Endothelial cell of hepatic sinusoid (primary cell): ENCODE results near the gene POTEC.
"Not testable (repeated sequence)": the region's sequence is repeated elsewhere in the genome, so short reads cannot be mapped to it uniquely, and the experiment has no call there.

ENCODE experiments used
- in situ Hi-C: cut with HindIII; loops from 2 replicates; pipeline ENCODE4 v1.10.0; 2017; ENCODE audit warnings: low sequenced_read_pairs

Gene POTEC

DNA sequence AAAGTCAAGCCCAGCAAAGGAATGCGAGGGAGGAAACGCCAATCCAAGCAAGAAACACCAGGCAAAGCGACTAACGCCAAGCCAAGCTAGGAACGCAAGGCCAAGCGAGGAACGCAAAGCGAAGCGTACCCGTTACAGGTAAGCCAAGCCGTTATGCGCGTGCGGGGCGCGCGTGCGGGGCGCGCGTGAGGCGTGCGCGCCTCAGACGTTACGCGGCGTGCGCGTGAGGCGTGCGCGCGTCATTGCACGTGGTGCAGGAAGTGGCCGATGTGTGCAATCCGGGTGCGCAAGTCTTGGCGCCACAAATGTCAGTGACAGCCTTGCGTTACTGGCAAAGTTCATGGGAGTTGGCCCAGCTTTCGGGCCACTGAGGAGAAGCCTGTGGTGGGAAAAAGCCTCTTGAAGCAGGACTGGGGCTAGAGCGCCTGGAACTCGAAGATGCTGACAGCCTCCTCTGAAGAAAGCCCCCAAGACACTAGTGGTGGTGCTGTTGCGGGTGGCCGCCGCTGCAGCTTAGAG lies at the start of gene POTEC:
Gene POTEC (minus strand): TSS at position 155 of the 519 bp plus-strand sequence. CDS start 454 bp downstream, outside the sequence.
- in situ Hi-C loops: not testable (repeated sequence)

DNA sequence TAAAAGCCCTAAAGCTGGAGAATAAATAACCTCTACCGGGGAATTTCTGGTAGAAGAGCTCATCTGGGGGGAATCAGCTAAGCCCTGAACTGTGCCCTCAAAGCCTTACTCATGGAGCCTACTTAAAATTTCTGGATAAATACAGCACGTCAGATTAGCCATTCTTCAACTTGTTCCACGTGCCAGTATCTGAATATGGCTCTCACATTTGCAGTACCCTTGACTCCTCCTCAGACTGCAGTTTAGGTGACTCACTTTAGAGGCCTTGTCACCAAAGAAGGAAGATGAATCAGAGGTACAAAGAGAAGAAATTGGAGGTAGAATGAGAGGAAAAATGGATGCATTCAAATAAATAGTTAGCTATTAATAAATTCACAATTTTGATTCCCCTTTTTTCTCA lies 34.6 kb upstream of the POTEC start:
- in situ Hi-C loops: no loop called here

DNA sequence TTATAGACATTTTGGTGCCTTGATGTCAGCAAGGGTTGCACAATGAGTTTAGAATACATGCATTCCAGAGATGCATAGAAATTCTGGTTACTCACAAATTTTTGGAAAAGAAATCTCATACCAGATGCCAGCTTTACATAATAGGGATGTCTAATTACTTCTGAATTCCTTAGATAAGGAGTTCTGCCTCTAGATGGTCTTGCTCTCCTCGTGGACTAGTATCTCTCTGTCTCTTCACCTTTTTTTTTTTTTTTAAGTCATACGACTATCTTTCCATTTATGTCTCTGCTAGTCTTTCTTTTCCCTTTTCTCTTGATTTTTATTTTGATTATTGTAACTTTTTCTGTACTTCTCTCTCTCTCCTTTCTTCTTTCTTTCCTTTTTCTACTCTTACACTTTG lies 16.1 kb upstream of the POTEC start:
- in situ Hi-C loops: not testable (repeated sequence)

DNA sequence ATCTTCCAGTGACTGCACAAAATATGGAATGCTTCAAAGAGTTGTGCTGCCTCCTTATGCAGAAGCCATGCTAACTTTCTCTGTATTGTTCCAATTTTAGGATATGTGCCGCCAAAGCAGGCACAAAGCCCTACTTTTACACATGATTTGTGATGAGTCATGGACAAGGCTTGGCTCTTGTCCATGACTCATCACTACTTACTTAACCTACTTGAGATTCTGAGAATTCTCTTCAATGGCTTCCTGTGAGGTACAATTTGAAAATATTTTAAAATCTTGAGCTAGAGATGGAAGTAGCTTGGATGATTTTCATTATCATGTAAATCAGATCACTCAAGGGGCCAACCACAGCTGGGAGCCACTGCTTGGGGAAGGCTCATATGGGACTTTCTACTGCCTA lies 11.7 kb downstream of the POTEC start:
- in situ Hi-C loops: not testable (repeated sequence)

DNA sequence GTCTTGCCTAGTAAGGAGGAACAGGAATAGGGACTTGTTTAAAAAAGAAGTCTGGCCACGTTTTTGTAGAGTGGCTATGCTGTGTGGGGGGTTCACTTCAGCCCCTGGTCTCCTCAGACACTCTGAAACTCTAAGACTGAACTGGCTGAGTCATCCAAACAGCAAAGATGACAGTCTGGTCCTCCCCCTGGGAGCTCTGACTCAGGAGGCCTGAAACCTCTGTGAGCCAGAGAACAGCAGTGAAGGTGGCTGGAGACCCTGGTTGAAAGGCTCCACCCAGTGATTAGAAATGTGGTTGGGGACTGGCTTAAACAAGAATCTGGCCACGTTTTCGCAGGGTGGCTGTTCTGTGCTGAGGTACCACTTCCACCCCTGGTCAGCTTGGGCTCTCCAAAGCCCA lies 32.7 kb downstream of the POTEC start:
- in situ Hi-C loops: not testable (repeated sequence)

DNA sequence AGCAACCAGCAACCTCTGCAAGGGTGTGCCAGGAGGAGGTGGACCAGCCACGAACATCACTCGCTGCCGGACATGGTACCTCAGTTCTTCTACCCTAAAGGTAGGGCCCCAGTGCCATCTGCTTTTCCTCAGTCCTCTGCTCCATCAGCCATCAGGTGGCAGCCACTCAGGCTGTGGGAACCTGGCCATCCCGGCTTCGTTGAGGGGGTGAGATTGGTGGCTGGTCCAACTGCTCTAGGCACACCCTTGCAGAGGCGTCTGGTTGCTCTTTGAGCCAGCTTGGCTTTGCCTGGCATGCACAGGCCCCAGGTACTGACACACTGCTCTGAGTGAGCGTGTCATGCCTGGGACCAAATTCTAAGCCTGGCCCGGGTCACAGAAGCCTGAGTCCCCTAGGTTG lies 39.7 kb downstream of the POTEC start:
- in situ Hi-C loops: not testable (repeated sequence)

DNA sequence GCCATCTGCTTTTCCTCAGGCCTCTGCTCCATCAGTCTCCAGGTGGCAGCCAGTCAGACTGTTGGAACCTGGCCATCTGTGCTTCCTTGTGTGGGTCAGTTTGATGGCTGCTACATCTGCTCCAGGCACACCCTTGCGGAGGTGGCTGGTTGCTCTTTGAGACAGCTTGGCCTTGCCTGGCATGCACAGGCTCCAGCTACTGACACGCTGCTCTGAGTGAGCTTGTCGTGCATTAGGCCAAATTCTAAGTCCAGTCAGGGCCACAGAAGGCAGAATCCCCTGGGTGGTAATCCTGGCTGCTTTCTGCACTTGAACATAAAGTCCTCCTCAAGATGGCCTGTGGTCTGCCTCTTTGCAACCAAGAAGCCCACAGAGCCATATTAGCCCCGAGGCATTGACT lies 41.5 kb downstream of the POTEC start:
- in situ Hi-C loops: not testable (repeated sequence)

DNA sequence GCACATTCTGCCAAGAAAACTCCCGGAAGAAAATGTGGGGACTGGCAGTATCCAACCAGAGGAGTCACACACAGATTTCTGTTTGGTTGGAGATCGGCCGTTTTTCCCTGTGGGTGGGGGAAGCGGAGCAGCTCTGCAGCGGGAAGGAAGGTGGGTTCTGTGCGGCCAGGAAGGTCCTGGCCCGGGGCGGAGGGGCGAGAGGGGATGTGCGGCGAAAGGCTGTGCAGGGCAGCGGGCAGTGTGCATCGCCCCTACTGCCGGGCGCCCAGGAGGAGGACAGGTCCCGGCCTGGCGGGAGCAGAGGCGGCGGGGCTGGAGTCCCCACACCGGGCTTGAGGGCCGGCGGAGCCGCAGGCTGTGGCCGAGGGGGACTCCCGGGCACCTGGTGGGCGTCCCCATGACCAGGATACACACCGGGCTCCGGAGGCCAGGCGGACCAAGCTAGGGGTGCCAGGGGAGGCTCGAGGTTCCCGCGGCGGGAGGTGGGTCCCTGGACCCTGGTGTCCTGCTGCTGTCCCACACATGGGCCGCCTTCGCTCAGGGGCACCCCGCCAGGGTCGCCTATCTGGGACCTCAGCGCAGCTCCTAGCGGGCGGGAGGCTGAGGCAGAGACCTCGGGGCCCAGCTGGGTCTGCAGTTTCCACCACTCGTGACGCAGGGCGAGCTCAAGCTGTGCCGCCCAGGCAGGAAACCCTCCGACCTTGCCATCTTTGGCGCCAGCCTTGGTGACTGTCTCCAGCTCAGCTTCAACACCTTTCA lies 54.0 kb downstream of the POTEC start:
- in situ Hi-C loops: not testable (repeated sequence)

DNA sequence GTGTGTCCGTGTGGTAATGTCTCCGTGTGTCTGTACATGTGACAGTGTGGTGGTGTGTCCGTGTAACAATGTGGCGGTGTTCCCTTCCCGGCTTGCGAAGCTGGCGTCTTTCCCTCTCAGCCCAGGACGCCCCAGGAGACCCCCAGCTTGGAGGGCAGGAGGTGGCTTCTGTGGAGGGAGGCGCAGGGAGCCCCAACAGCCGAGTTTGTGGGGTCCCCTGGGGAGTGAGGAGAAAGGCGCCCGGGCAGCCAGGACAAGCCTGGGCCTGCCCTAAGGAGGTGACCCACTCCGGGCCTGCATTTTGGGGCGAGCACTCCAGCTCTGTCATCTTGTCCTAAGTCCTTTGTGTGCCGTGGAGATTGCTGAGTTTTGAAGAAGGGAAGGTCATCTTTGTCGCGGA lies 54.6 kb downstream of the POTEC start:
- in situ Hi-C loops: not testable (repeated sequence)

DNA sequence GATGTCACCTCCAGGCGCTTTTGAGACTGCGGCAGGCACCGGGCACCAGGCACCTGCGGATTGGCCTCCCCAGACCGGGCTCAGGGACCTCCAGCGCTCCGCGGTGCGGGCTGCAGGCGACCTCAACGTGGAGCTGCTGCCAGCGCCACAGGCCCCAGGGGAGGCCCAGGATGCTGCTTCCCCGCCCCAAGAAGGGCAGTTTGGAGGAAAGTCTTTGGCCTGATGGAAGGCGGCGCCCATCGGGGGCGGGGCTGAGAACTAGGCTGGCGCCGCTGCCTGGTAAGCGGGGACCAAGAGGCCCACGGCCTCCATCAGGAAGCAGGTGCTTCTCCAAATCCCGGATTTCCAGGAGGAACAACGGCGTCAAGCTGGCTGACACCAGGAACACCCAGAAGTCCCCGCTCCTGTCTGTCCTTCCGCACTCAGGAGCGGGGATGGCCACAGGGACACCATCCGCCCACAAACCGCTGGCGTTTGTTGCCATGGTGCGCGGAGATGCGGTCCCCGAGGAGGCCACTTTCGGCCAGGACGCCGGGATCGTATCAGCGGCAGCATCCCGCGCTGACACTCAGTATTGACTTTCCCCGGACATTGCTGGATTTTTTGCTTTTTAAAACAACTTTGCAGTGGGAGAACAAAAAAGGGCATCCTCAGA lies 56.3 kb downstream of the POTEC start:
- in situ Hi-C loops: not testable (repeated sequence)

DNA sequence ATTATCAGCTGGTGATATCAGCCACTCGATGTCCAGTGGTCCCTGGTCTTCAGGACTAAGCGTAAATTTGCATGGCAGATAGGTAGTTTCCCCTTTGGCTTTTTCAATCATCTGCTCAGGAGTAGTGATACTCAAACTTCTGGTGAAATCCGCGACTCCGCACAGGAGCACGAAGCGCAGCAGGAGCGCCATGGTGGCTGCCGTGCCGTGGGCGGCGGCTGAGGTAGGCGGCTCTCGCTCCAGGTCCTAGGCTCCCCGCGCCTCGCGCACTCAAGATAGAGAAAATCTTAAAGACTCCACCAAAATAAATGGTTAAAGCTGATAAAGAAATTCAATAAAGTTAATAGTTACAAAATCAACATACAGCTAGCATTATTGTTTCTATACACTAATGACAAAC lies 64.3 kb downstream of the POTEC start:
- in situ Hi-C loops: not testable (repeated sequence)

DNA sequence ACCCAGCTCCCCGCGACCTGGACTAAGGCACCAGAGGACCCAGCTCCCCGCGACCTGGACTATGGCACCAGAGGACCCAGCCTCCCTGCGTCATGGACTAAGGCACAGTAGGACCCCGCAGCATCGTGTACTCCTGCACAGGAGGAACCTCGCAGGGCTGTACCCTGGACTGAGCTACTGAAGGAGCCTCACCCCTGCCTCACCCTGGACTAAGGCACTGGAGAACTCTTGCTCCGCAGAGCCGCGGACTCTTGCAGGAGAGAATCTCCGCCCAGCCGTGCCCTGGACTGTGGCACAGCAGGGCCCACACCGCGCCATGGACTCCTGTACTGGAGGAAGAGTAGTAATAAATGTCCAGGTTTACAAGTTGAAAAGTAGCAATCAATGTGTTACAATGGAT lies 67.9 kb downstream of the POTEC start:
- in situ Hi-C loops: not testable (repeated sequence)

DNA sequence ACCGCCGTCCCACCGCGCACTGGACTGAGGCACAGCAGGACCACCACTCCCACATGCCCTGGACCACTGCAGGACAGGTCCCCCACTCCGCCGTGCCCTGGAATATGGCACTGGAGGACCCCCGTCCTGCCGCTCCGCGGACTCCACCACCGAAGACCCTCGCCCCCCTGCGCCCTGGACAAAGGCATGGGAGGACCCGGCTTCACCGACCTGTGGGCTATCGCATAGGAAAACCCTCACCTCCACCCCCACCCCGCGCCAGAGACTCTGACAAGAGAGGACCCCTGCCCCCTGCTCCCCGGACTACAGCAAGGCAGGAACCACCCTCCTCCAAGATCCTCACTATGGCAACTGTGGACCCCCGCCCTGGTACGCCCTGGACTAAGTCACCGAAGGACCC lies 68.6 kb downstream of the POTEC start:
- in situ Hi-C loops: not testable (repeated sequence)

DNA sequence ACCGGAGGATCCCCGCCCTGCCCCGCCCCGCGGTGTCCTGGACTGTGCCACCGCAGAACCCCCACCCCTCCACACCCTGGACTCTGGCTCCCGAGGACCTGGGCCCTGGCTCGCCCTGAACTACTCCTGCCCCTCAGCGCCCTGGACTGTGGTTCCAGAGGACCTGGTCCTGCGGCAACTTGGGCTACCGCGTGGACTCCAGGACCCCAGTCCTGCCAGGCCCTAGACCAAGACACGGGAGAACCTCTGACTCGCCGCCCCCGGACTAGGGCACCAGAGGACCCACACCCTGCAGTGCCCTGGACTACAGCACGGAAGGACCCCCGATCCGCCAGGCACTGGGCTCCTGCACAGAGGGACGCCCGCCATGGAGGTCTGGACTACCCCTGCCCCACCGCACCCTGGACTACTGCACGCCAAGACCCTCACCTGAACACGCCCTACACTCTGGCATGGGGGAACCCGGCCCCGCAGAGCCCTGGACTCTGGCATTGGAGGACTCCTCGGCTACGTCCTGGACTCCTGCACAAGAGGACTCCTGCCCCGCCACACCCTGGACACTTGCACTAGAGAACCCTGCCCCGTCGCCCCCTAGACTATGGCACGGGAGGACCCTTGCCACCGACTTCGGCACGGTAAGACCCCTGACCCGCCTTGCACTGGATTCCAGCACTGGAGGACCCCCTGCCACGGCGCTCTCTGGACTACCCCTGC lies 69.2 kb downstream of the POTEC start:
- in situ Hi-C loops: not testable (repeated sequence)

DNA sequence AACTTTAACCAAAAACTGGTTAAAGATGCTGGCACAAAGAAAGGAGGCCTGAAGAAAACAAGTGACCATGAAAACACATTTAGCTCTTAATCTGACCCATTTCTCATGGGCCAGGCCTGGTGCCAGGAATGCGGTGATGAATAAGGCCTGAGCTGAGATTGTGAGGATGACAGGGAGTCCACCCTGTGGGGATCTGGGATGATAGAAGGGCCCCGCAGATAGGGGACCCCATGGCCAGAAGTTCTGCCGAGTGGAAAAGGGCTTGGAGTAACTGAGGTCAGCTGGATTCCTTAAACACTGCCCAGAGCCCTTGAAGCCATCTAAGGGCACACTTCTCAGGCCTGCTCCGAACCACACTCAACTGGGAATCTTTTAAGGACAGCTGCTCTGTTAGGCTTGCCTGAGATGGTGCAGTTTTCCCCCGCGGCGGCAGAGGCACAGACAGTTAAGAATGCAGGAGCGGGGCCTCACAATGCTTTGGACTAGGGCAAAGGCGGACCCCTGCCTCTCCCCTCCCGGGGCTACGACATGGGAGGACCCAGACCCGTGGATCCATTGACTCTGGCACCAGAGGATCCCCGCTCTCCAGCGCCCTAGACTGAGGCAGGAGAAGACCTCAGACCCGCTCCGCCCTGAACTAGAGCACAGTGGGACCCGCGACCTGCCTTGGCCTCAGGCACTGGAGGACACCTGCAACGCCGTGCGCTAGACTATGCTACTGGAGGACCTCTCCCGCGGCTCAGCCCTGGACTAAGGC lies 70.0 kb downstream of the POTEC start:
- in situ Hi-C loops: not testable (repeated sequence)

DNA sequence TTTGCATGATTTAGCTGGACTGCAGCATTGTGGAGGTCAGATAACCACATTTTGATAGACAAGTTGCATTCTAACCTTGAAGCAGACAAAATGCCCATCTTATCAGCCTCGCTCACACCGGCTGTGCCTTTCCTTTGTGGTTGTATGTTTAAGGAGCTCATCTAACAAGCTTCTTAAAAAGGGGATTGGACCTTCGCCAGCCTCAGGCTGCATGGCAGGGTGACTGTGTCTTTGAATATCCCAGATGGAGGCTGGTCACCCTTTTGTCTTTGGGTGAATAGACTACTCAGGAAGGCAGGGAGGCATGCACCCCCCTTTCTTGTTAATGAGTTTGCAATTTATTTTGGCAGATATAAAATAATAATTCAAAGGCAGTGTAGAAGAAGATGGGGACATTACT lies 72.1 kb downstream of the POTEC start:
- in situ Hi-C loops: not testable (repeated sequence)

DNA sequence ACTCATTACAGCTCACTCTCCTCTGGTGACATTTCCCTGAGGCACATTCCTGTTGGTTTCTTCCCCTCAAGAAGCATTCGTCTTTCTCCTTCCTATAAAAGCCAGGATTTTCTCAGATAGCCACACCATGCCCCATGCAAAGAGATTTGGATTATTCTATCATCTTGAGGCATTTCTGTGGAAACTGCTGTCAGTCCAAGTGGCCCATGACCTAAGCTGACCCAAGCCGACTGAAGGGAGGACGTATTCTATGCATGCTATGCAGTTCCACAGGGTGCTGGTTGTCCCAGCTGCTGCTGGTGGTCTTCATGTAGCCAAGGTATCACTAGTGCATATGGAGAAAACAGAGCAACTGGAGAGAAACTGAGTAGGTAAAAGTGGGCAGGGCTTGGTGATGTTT lies 73.0 kb downstream of the POTEC start:
- in situ Hi-C loops: not testable (repeated sequence)

DNA sequence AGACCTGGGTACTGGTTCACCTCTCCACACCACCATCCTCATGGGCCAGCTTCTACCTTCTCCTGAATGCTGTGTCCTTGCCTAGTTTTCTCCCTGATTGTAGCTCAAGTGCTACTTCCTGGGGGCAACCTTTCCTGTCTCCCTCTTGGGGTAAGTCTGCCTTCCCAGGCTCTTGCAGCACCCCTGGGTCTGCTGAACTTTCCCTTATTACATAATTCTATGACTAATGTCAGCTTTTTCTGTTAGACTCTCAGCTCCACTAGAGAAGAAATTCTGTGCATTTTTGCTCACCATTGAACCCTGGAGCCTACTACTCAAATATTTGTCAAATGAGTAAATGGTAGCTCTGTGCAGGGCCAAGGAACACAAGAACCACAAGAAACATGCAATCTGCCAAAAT lies 73.4 kb downstream of the POTEC start:
- in situ Hi-C loops: not testable (repeated sequence)

DNA sequence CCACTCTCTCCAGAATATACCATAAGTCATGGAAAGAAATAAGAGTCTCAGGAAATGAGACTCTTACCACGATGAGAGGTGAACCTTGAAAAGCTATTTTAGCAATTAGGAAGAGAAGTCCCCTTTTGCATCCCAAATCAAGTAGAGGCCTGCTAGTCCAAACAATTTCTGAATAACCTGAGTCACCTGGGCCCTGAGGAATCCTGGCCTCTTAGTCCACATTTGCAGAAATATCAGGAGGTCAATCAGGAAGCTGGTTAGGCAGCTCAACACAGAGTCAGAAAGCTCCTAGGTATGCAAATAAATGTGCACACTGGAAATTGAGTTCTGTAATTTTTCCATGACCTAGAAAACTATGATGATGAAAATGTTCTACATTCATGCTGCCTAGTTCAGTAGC lies 77.4 kb downstream of the POTEC start:
- in situ Hi-C loops: not testable (repeated sequence)
